ENCODE results near the gene CPNE6. TPM values are rescaled to one million over a fixed set of nuclear protein-coding genes. Genes with fewer than 3 reads are reported as not detected.

CPNE6 gene
- polyA plus RNA-seq, 2 of the 4 experiments (the other 2 are of a cell fraction): not detected

GRCh38 chr14:24072881-24073877, 1.8 kb downstream of the CPNE6 start (continued):
- TF ChIP-seq ELK1 (IDR thresholded peaks at IDR 0.05; ENCODE audit: low read depth, low read length): no peak
- no peak for TF ChIP-seq POLR2AphosphoS2 (conservative IDR thresholded peaks at IDR 0.05; ENCODE audit: low read length)
- TF ChIP-seq NPAS2 (CRISPR knock-in tag; IDR thresholded peaks at IDR 0.05; ENCODE audit: borderline replicate concordance): no peak
- no peak for TF ChIP-seq MAFK (IDR thresholded peaks at IDR 0.05; ENCODE audit: partially characterized antibody)
- TF ChIP-seq CBX8 (IDR thresholded peaks at IDR 0.05): no peak

- WGBS (ENCODE audit: missing lambda C conversion rate): 37% methylated on average over 8 of the region's 11 CpGs
- FAIRE-seq (no peak), ATAC-seq (no peak), DNase-seq (ENCODE audit: low read depth in 1 of 2, low spot score in 1 of 2) (no peak)
- H3K9me3 ChIP-seq: no peaks in the 10 kb centered on the region
- H3K4me1 ChIP-seq: no peaks in the 10 kb centered on the region
- CTCF ChIA-PET: interaction anchor here (1.1 to 11.2 kb wide), 6 partner anchors 12 to 40 kb away, joined by 3 to 101 read pairs (median 20); partner anchors contain the start of genes DCAF11 and NRL
- TF ChIP-seq KDM1A (IDR thresholded peaks at IDR 0.05; ENCODE audit: low read depth): no peak
- TF ChIP-seq EHMT2 (IDR thresholded peaks at IDR 0.05; ENCODE audit: low read depth): no peak
- TF ChIP-seq ZSCAN20 (CRISPR knock-in tag; IDR thresholded peaks at IDR 0.05): no peak
- POLR2A ChIA-PET: no interaction called here
- H3K27ac ChIP-seq: no peak overlapping the region
- H3K4me2 ChIP-seq: no peak overlapping the region
- H3K4me3 ChIP-seq: no peak overlapping the region
Measured at GRCh38 chr14:24074625-24075484, 3.5 kb downstream of the CPNE6 start.

DNA sequence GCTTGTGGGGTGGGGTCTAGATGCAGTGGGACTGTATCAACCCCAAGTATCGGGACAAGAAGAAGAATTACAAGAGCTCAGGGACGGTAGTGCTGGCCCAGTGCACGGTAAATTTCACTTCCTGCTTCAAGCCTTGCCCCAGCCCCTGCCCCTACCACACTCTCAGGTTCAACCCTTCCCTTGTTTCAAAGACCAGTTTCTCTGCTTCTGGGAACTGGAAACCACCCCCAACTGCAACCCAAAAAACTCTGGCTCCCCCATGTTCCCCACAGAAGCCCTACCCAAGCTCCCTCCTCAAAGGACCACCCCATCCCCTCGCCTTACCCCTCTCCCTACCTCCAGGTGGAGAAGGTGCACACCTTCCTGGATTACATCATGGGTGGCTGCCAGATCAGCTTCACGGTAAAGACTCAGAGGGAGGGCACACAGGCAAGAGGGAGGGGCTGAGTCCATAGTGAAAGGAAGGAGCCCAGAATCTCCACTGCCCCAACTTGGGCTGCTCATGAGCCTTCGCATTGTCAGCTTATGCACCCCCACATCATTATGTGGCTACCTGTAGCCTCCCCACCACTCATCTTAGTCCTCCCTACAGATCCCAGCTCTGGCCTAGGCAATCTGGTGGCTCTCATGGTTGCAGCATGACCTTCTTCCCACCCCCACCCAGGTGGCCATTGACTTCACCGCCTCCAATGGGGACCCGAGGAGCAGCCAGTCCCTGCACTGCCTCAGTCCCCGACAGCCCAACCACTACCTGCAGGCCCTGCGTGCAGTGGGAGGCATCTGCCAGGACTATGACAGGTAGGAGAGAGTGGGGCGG, 4.3 kb downstream of the CPNE6 start:
- no peak for FAIRE-seq
- no peaks in the 10 kb centered on the region for H3K9me3 ChIP-seq
- 76% methylated on average over 7 of the region's 11 CpGs for WGBS (ENCODE audit: missing lambda C conversion rate)
- H3K4me3 ChIP-seq: no peak overlapping the region
- ChIA-PET CTCF (interaction anchor here (1.1 to 11.2 kb wide), 6 partner anchors 11 to 39 kb away, joined by 3 to 101 read pairs (median 20); partner anchors contain the start of genes DCAF11 and NRL), POLR2A (no interaction called here)
- no peak overlapping the region for H3K4me2 ChIP-seq
- ATAC-seq: no peak
- H3K27ac ChIP-seq: no peak overlapping the region
- peaks cover 7% of the 10 kb centered on the region for H3K4me1 ChIP-seq
- DNase-seq (ENCODE audit: low read depth in 1 of 2, low spot score in 1 of 2): no peak
- TF ChIP-seq RFX5 (IDR thresholded peaks at IDR 0.05): no peak
- TF ChIP-seq RARB (CRISPR knock-in tag; IDR thresholded peaks at IDR 0.05): no peak
- TF ChIP-seq FOSB (CRISPR knock-in tag; IDR thresholded peaks at IDR 0.05): no peak
- no peak for TF ChIP-seq HOXB5 (CRISPR knock-in tag; IDR thresholded peaks at IDR 0.05)
- TF ChIP-seq HOXA7 (CRISPR knock-in tag; IDR thresholded peaks at IDR 0.05): no peak
- no peak for TF ChIP-seq E2F6 (IDR thresholded peaks at IDR 0.05; ENCODE audit: borderline replicate concordance, low read depth)
- no peak for TF ChIP-seq EP300 (IDR thresholded peaks at IDR 0.05)
- TF ChIP-seq HMGXB4 (CRISPR knock-in tag; IDR thresholded peaks at IDR 0.05; ENCODE audit: borderline replicate concordance): no peak
- TF ChIP-seq SMC3 (IDR thresholded peaks at IDR 0.05): no peak
- no peak for TF ChIP-seq REST (IDR thresholded peaks at IDR 0.05)
- no peak for TF ChIP-seq USF2 (IDR thresholded peaks at IDR 0.05)
- no peak for TF ChIP-seq PHF8 (IDR thresholded peaks at IDR 0.05; ENCODE audit: borderline replicate concordance, low read depth)
- no peak for TF ChIP-seq HOXB13 (CRISPR knock-in tag; IDR thresholded peaks at IDR 0.05; ENCODE audit: low read depth)

Measured in A549 (cell line).